ENCODE results near the gene COL5A1. TPM values are rescaled to one million over a fixed set of nuclear protein-coding genes. Genes with fewer than 3 reads are reported as not detected.

The COL5A1 gene
- total RNA-seq, 1 donor from 2014 or later = 2.8 TPM

DNA sequence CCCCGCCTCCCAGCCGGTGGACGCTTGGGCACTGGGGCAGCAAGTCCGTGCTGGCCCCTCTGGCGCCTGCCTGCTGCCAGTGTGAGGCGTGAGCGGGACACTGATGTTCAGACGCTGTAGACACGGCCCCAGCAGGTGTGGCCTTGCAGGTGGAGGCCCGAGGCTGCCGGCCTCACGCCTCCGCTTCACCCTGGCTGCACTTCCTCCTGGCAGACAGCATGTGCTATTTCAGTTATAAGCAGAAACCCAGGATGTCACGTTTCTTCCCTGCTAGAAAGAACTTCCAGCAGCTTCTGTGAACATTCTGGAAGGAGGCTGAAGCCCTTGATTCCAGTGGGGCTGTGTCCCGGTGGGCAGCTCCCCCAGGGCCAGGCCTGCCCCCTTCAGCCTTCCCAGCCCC lies 124.2 kb downstream of the COL5A1 start:
- DNase-seq (ENCODE audit: low read depth in 2 of 2) = no peak

DNA sequence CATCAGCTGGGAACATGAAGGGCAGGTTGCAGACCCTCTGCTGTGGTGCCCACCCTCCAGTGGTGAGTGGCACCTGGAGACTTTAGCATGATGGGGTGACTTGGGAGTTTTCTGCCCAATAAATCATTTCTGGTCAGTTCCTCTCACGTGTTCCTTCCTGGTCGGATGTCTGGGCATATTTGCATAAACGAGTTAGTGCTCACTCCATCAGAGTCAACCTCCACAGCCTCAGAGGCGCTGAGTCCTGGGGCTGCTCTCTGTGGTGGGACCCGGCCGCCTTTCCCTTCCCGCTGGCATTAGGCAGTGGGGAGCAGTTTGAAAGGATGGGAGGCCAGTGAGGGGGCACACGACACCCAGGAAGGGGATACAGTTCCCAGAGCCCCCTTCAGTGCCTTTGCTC lies 125.0 kb downstream of the COL5A1 start:
- DNase-seq (ENCODE audit: low read depth in 2 of 2) = no peak

DNA sequence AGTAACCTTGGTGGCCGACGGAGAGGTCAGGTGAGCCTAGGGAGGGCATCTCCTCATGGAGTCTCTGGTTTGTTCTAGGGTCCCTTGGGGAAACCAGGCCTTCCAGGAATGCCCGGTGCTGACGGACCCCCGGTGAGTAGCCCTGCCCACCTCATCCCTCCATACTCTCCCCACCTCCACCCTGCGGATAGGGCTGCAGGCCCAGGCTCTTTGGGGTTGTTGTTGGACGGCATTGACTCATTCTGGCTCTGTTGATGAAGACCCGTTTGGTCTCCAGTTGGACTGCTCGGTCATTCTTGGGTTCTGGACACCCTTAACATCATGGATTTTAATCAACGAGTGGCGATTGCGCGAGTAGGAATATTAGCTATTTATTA lies 126.7 kb downstream of the COL5A1 start:
- no peak for DNase-seq (ENCODE audit: low read depth in 2 of 2)

DNA sequence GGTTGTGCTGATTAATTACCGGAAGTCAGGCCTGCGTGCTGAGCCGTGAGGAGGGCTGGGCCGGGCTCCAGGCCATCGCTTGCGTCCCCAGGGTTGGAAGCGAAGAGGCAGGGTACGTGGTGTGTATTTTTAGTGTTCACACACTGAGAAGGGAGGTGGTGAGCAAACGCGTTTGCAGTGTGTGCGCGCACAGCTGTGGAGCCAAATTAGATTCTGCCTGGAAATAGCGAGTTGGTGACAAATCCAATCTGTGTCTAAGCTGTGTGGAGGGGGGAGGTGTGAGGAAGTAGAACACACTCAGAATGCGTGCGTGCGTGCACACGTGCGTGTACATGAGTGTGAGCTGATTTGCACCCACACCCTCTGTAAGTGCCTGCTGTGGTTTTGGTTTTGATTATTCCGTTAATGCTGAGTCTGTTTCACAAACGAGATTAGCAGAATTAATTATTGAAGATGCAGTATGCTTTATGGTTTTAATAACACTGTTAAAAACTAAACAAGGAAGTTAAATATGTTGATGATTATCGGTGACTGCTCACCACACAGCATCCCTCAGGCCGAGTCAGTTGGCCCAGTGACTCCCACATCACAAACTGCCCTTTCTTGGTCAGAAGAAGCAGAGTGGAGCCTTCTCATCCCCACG lies 127.2 kb downstream of the COL5A1 start:
- no peak for DNase-seq (ENCODE audit: low read depth in 2 of 2)

DNA sequence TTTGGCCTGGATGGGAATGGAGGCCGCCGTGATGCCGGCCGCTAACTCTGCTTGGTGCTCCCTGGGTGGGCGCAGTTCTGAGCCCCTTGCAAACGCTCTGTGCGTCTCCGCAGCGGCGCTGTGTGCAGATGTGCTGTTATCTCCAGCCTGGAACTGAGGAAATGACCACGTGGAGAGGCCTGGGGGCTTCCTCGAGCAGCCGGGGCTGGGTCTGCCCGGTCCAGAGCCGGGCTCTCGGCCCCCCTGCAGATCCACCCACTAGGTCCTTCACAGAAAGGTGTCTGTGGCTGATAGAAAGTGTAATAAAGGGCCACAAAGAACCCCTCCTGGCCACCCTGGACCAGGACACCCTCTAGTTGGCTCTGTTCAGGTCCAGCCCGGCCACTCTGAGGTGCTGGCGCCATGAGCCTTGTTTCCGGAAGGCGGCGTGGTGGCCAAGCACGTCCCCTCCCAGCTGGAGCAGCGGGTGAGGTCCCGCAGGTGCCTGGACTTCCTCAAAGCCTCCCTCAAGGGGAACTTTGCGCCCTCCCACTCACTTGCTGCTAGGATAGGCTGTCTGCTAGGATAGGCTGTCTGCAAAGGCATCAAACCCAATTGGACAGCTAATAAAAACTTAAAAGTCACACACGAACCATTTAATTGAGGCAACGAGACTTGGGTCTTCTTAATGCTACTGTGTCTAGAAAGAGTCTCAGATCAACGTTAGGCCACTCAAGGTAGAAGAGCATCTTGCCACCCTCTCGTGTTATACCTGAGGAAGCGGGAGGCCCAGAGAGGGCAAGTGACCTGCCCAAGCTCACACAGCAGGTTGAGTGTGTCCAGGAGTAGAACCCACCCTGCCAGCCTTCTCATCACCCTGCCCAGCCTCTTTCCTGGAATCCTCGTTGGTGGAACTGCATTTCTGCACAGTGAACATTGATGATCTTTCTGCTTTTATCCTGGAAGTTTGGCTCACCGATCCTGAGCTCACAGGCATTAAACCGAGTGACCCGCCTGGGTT lies 129.7 kb downstream of the COL5A1 start:
- DNase-seq (ENCODE audit: low read depth in 2 of 2) = no peak

DNA sequence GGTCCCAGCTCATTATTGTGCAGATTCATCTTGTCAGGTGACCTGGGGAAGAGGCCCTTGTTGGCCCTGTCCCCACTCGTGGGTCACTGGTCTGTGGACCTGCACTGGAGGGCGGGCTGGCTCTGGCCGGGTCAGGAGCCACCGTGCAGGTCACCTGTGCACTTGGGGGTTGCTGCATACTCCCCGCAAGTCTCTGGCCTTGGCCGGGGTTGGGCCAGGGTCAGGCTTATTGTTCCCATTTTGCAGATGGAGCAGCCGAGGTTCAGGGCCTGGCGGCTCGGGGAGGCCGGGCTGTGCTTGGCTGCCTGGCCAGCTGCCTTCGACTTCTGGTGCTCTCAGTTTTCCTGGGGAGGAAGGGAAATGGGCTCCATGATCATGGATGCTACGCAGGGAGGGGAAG lies 130.7 kb downstream of the COL5A1 start:
- DNase-seq (ENCODE audit: low read depth in 2 of 2) = no peak

DNA sequence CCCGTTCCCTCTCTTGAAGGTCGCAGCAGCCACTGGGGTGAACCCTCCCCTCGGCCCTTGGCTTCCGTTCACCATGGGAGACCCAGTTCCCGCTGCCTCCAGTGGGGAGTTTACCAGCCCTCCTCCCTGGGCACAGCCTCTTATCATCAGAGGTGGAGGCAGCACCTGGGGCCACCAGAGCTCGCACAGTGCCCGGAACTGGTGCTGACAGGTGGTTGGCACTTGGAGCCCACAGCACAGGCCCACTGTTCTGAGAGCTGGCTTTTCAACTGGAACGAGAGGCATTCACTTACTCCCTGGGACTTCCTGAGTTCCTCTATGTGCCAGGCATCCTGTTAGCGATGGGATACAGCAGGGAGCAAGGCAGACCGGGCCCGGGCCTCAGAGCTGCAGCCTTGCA lies 132.2 kb downstream of the COL5A1 start:
- no peak for DNase-seq (ENCODE audit: low read depth in 2 of 2)

DNA sequence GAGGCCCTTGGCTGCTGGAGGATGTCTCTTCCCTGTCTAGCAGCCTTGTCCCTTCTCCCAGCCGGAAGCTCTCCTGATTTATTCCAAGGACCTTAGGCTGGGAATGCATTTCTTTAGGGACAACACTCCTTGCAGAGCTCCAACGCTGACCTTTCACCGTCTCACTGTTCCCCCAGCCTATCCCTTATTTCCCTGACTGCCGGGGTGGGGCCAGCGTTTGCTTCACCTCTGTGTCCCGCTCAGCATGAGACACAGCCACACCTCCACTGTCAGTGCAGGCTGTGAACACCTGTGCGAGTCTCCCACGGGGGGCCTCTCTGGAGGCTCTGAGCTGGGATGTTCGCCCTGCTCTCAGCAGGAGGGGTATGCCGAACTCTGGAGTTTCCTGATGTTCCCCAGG lies 132.8 kb downstream of the COL5A1 start:
- no peak for DNase-seq (ENCODE audit: low read depth in 2 of 2)

DNA sequence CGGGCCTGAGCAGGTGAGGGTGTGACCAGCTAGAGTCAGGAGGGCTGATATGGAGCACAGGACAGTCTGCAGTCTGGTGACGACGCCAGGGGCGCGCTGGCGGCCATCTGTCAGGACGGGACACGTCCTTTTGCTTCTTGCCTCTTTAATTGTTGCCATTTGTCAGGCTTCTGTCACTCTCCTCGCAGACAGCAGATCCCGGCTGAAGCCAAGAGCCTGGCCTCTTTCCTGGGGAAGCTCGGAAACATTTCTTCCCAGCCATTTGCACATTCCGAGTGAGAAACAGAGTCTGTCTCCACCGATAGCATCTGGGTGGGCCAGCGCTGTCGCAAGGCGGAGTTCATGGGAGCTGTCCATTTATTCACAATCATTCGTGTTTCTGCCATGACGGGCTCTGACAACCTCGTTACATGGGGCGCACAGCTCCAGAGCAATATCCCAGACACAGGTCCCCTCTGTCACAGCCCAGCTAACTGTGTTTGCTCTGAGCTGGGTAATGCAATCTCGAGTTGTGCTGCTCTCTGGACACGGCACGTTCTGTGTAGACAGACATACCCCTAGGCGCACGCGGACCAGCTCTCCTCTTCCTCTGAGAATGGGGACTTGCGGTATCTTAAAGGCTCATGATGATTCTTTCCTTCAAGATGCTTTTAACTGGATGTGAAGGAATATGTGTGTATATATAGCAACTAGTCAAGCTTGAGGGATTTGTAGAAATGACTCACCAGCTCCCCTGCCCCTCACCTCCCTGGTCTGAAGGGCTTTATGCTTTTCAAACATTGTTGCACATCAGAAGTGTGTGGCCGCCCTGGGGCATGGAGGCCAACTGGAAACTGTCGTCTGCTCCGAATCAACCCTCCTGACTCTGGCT lies 133.7 kb downstream of the COL5A1 start:
- no peak for DNase-seq (ENCODE audit: low read depth in 2 of 2)

DNA sequence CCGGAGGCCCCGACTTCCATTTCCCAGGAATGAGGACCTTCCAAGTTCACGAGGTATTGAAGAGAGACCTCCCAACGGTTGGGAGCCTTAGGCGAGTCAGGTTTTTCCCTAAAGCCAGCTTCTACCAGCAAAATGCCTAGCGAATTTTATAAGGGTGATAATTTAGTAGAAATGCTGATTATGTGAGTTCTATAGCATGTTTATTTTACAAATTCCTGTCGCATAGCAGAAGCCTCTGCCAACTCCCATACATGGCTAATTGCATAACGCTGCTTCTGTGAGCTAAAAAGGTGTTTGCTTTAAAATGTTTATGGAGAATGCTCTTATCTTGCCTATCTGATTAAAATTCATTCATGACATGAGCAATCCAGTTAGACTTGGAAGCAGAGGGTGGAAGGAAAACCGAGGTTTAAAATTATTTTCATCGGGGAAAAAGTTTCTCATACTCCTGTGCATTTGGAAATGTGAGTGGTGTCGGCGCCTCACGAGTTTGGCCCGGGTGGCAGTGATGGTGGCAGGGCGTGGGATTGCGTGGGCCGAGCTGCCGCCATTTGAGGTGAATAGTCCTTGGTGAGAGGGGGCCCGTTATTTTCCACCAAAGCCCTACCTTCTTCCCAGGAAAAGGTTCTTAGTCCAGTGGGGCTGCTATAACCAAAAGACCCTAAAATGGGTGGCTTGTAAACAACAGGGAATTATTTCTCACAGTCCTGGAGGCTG lies 134.6 kb downstream of the COL5A1 start:
- peak in 1 of 2 donors; percentile 22 for DNase-seq (ENCODE audit: low read depth in 2 of 2)

DNA sequence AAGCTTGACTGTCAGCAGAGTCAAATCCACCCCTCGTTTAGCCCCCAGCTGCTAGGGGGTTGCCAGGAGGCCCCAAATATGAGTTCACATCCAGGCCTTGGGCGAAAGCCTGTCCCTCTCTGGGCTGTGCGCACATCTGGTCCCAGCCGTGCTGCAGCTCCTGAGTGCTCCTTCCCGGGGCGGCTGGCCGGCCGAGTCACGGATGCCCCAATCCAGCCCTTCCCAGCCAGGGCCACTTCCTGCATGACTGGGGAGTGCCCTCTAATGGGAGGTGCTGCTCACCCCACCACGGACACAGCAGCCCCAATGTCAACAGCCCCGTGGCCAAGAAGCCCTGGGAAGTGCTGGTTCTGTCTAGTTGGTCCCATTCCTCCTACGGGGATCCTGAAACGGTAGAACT lies 135.6 kb downstream of the COL5A1 start:
- no peak for DNase-seq (ENCODE audit: low read depth in 2 of 2)

DNA sequence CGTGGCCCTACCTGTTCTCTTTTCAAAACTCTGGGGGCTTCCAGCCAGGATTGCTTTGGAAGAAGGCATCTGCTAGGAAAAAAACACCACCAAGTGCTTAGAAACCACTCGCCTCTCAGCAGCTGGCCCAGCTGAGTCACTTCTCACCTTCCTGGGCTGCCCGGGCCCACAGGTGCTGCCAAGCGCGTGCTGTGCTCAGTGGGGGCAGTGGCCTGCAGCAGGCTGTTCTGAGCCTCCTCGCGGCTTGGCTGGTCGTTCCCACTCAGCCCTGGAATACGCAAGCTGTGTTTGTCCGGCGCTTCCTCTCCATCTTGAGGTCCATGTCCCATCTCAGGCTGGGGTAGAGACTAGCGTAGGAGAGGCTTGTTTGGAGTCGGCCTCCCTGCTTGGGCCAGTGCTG lies 136.6 kb downstream of the COL5A1 start:
- DNase-seq (ENCODE audit: low read depth in 2 of 2) = no peak

DNA sequence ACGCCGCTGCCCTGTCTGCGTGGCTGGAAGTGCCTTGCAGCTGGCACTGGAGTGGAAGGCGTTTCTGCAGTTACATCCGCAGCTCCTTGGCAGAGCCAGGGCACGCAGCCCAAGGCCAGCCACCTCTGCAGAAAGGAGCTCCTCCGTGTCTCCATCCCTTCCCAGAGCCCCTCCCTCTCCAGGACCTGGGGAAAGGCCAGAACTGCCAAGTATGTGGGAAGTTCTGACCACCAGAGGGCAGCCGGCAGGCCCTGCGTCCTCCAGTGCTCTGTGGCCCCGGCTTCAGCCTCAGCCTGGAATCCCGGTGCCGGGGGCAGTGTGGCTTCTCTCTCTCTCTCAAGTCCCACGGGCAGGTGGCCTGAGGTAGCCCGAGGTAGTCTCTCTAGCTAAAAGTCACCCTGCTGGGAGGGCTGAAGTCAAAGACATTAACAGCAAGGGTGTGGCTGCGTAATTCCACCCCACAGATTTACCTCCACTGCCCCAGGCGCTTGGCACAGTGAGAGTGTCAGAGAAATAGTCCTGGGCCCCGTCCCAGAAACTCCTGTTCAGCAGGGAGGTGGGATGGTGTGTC lies 137.3 kb downstream of the COL5A1 start:
- peak; percentile 57 to 75 for DNase-seq (ENCODE audit: low read depth in 2 of 2)

DNA sequence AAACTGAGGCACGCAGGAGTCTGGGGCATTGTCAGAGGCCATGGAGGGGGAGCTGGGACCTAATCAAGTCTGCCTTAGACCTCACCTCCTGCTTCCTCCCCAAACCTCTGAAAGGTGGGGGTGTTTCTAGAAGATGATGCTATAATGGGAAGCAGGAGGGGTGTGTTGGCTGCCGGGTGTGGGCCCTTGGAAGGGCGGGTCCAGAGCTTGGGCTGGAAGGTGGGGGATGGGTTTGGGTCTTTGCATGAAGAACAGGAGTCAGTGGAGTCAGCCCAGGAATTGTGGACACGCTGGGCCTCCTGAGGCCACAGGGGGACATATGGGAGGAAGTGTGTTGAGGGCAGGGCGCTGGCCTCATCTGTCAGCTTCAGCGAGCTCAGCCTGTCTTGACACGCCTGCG lies 138.0 kb downstream of the COL5A1 start:
- DNase-seq (ENCODE audit: low read depth in 2 of 2) = no peak

DNA sequence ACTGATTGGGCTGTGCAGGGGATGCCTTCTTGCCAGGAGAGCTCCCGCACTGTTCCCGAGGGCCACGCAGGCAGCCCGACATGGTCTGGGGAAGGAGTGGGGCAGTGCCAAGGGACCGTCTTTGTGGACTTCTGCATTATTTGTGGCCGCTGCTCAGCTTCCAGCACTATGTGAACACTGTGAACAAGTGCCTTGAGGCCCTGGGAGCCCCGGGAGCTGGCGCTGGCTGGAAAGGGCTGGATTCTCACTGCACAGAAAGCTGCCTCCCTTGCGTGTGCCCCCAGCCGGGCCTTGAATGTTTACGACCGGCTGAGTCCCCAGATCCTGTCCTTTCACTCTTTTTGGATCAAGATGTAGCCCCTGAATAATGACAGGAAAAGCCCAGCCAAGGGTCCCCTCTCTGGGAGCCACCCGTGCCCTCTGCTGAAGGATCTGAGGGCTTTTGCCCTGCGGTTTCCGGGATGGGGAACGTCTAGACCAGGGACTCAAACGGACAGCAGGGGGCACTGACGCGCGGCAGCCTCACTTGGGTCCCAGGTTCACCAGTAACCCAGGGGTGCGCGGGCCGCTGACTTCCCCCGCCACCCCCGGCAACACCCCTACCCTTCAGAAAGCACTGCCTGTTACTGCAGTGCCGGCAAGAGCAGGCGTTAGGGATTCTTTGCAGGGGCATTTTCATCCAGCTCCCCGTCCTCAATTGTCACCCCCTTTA lies 140.1 kb downstream of the COL5A1 start:
- DNase-seq (ENCODE audit: low read depth in 2 of 2) = no peak

DNA sequence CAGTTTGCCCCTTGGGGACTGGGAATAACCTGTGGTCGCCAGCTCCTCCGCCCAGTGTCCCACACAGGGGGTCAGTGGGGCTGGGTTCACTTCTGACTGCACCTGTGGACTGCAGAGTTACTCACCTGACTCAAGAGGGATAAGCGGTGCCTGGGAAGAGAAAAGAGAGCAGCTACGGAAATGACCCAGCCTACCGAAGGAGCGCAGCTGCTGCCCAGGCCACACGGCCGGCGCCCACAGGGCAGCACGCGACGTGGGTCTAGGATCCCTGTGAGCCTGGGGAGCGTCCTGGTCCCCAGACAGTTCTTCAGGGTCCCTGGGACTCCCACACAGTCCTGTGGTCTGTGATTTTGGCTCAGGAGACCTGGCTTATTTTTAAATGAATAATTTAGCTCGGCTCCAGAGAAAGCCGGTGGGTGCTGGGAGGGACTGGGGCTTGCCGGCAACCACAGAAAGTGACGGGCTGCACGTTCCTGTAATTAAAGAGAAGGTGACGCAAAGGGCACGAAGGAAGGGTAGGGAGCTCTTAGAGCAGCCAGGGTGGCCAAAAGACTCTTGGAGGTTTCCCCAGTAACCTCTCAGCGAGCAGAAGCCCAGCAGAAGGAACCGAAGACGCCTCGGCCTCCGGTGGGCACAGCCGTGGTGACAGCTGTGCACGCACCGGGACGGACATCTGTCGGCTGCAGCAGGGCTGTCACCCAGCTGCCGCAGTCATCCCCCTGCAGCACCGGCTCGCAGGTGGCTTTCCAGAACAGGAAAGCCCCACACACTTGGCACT lies 141.5 kb downstream of the COL5A1 start:
- no peak for DNase-seq (ENCODE audit: low read depth in 2 of 2)

DNA sequence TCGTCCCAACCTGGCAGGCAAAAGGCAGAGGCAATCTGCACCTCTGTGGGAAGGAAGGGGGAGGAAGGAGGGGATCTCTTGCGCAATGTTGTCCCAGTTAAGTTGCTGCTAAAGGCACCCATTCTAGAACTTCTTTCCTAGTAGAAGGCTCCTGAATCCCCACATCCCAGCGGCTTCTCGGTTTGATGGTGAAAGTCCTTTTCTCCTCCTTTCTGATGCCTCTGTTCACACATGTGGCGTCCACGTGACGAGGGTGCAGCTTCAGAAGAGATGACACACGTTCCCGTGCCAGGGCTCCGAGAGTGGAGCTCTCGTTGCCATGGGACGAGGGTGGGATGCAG lies 142.1 kb downstream of the COL5A1 start:
- no peak for DNase-seq (ENCODE audit: low read depth in 2 of 2)

DNA sequence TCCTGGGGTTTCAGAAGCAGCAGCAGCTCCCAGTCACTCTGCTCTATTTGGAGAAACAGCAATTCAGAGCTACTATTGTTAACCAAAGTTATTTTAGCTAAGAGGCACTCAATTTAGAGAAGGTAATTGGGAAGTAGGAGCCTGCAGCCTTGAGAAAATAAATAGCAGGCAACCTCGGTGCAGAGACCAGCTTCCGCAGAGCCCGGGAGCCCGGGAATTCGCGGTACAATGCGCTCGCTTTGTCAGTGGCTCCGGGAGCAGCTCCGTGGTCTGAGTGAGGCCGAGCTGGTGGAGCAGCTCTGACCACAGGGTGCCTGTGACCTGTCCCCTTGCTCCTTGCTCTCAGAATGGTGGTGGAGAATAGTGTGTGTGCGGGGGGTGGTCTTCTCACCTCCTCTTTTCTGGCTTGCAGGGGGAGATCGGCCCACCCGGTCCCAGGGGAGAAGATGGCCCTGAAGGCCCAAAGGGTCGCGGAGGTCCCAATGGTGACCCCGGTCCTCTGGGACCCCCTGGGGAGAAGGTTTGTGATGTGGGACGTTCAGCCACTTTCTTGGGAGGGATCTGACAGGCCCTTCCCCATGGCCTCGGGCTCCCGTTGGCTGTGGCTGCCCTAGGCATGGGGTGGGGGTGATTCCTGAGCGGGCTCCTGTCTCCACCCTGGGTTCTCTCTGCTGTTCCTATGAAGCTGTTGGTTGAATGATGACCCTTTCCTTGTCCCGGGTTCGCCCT lies 143.1 kb downstream of the COL5A1 start:
- DNase-seq (ENCODE audit: low read depth in 2 of 2) = no peak

Data from lung microvascular endothelial cell (primary cell).